ENCODE data around the gene SLC22A31. TPM values are rescaled to one million over a fixed set of nuclear protein-coding genes. Genes with fewer than 3 reads are reported as not detected.
A peak's percentile ranks its signal among the peaks of the same experiment; 100 is the strongest.

SLC22A31 gene
- polyA plus RNA-seq, 1 of the 3 experiments (the other 2 are of a cell fraction) = 0.07 TPM

GRCh38 chr16:89201439-89202377, 1.4 kb upstream of the SLC22A31 start:
- Histone ChIP-seq H3K79me2 (ENCODE audit: insufficient read depth) (no peaks in the 10 kb centered on the region), H3K4me3 (ENCODE audit: low read depth in 2 of 2, low read length in 1 of 2) (peak overlapping the region in 1 of 2 experiments; percentile 19; a peak in 2 of 4 replicates), H3K9ac (no peak overlapping the region), H2AFZ (ENCODE audit: low read depth) (no peak overlapping the region), H3K4me1 (ENCODE audit: control insufficient read depth in 1 of 2, insufficient read depth in 2 of 2, low read depth in 1 of 2, low read length in 1 of 2) (no peaks in the 10 kb centered on the region; a peak in 1 of 4 replicates), H3K36me3 (replicated peaks in 1 of 2; ENCODE audit: control insufficient read depth in 1 of 2, insufficient read depth in 2 of 2, low read length in 1 of 2) (no peaks in the 10 kb centered on the region), H3F3A (replicated peaks; ENCODE audit: insufficient read depth) (peaks cover 19% of the 10 kb centered on the region), H4K20me1 (ENCODE audit: insufficient read depth) (no peaks in the 10 kb centered on the region), H3K9me2 (no peaks in the 10 kb centered on the region), H3K9me3 (no peaks in the 10 kb centered on the region), H3K27ac (ENCODE audit: low read depth in 2 of 2, low read length in 1 of 2) (no peak overlapping the region), H3K4me2 (0 out of 2 replicates have a peak overlapping the region, but pooled peaks have one; percentile 52), H3K27me3 (ENCODE audit: insufficient read depth) (peaks cover 53% of the 10 kb centered on the region)
- POLR2A ChIA-PET = interaction anchor here (0.7 kb wide), 1 partner anchor 46 kb away, joined by 3 read pairs; no protein-coding TSS in a partner anchor
- TF ChIP-seq TEAD4 (IDR thresholded peaks at IDR 0.05; ENCODE audit: borderline replicate concordance, insufficient read depth) (no peak), POLR2AphosphoS5 (IDR thresholded peaks at IDR 0.05; ENCODE audit: low read depth, low read length) (no peak), EP300 (IDR thresholded peaks at IDR 0.05; ENCODE audit: borderline replicate concordance in 1 of 2, low read depth in 1 of 2, low read length in 1 of 2) (no peak), JUND (IDR thresholded peaks at IDR 0.05) (no peak), SMC3 (IDR thresholded peaks at IDR 0.05; ENCODE audit: low read depth, low read length) (no peak), GATA2 (CRISPR knock-in tag; IDR thresholded peaks at IDR 0.05) (no peak), FOXJ3 (CRISPR knock-in tag; IDR thresholded peaks at IDR 0.05) (no peak)
- TF ChIP-seq, protein P1, sequence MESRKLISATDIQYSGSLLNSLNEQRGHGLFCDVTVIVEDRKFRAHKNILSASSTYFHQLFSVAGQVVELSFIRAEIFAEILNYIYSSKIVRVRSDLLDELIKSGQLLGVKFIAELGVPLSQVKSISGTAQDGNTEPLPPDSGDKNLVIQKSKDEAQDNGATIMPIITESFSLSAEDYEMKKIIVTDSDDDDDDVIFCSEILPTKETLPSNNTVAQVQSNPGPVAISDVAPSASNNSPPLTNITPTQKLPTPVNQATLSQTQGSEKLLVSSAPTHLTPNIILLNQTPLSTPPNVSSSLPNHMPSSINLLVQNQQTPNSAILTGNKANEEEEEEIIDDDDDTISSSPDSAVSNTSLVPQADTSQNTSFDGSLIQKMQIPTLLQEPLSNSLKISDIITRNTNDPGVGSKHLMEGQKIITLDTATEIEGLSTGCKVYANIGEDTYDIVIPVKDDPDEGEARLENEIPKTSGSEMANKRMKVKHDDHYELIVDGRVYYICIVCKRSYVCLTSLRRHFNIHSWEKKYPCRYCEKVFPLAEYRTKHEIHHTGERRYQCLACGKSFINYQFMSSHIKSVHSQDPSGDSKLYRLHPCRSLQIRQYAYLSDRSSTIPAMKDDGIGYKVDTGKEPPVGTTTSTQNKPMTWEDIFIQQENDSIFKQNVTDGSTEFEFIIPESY (IDR thresholded peaks at IDR 0.05; ENCODE audit: borderline replicate concordance, low read depth) = no peak
- CTCF ChIA-PET = interaction anchor here (1.1 to 1.9 kb wide), 2 partner anchors 17 to 464 kb away, joined by 4 read pairs; no protein-coding TSS in a partner anchor
- DNase-seq = peak; percentile 98
- WGBS (ENCODE audit: low lambda C conversion rate) = 4% methylated on average over 13 of the region's 111 CpGs

GRCh38 chr16:89200850-89201411, 594 bp upstream of the SLC22A31 start:
- peaks cover 46% of the 10 kb centered on the region for H3K27me3 ChIP-seq (ENCODE audit: insufficient read depth)
- peak; percentile 49 for DNase-seq
- no peak overlapping the region for H2AFZ ChIP-seq (ENCODE audit: low read depth)
- H3K4me3 ChIP-seq (ENCODE audit: low read depth in 2 of 2, low read length in 1 of 2) = peak overlapping the region in 1 of 2 experiments; percentile 19; a peak in 1 of 4 replicates
- H3K79me2 ChIP-seq (ENCODE audit: insufficient read depth) = no peaks in the 10 kb centered on the region
- H3K9me2 ChIP-seq = no peaks in the 10 kb centered on the region
- peaks cover 19% of the 10 kb centered on the region for H3F3A ChIP-seq (replicated peaks; ENCODE audit: insufficient read depth)
- CTCF ChIA-PET = interaction anchor here (1.1 to 2.7 kb wide), 4 partner anchors 15 to 463 kb away, joined by 4 to 8 read pairs (median 4); no protein-coding TSS in a partner anchor
- no peak overlapping the region for H3K27ac ChIP-seq (ENCODE audit: low read depth in 2 of 2, low read length in 1 of 2)
- POLR2A ChIA-PET = no interaction called here
- H4K20me1 ChIP-seq (ENCODE audit: insufficient read depth) = no peaks in the 10 kb centered on the region
- no peaks in the 10 kb centered on the region for H3K9me3 ChIP-seq
- WGBS (ENCODE audit: low lambda C conversion rate) = 9% methylated on average over 18 of the region's 58 CpGs
- no peaks in the 10 kb centered on the region; a peak in 1 of 4 replicates for H3K4me1 ChIP-seq (ENCODE audit: control insufficient read depth in 1 of 2, insufficient read depth in 2 of 2, low read depth in 1 of 2, low read length in 1 of 2)
- H3K36me3 ChIP-seq (replicated peaks in 1 of 2; ENCODE audit: control insufficient read depth in 1 of 2, insufficient read depth in 2 of 2, low read length in 1 of 2) = no peaks in the 10 kb centered on the region
- H3K4me2 ChIP-seq = no peak overlapping the region
- no peak overlapping the region for H3K9ac ChIP-seq
- TF ChIP-seq, protein P2, sequence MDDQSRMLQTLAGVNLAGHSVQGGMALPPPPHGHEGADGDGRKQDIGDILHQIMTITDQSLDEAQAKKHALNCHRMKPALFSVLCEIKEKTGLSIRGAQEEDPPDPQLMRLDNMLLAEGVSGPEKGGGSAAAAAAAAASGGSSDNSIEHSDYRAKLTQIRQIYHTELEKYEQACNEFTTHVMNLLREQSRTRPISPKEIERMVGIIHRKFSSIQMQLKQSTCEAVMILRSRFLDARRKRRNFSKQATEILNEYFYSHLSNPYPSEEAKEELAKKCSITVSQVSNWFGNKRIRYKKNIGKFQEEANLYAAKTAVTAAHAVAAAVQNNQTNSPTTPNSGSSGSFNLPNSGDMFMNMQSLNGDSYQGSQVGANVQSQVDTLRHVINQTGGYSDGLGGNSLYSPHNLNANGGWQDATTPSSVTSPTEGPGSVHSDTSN (IDR thresholded peaks at IDR 0.05) = no peak
- TF ChIP-seq, protein P3, sequence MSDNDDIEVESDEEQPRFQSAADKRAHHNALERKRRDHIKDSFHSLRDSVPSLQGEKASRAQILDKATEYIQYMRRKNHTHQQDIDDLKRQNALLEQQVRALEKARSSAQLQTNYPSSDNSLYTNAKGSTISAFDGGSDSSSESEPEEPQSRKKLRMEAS (IDR thresholded peaks at IDR 0.05; ENCODE audit: low read depth) = no peak
- no peak for TF ChIP-seq RCOR1 (IDR thresholded peaks at IDR 0.05; ENCODE audit: low read length)
- no peak for TF ChIP-seq POLR2AphosphoS5 (IDR thresholded peaks at IDR 0.05; ENCODE audit: low read depth, low read length)
- TF ChIP-seq, protein P4, sequence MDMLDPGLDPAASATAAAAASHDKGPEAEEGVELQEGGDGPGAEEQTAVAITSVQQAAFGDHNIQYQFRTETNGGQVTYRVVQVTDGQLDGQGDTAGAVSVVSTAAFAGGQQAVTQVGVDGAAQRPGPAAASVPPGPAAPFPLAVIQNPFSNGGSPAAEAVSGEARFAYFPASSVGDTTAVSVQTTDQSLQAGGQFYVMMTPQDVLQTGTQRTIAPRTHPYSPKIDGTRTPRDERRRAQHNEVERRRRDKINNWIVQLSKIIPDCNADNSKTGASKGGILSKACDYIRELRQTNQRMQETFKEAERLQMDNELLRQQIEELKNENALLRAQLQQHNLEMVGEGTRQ (IDR thresholded peaks at IDR 0.05; ENCODE audit: borderline replicate concordance, low read depth, low read length) = no peak
- TF ChIP-seq JUND (IDR thresholded peaks at IDR 0.05) = no peak
- no peak for TF ChIP-seq NFIC (IDR thresholded peaks at IDR 0.05; ENCODE audit: borderline replicate concordance)
- TF ChIP-seq, protein P5, sequence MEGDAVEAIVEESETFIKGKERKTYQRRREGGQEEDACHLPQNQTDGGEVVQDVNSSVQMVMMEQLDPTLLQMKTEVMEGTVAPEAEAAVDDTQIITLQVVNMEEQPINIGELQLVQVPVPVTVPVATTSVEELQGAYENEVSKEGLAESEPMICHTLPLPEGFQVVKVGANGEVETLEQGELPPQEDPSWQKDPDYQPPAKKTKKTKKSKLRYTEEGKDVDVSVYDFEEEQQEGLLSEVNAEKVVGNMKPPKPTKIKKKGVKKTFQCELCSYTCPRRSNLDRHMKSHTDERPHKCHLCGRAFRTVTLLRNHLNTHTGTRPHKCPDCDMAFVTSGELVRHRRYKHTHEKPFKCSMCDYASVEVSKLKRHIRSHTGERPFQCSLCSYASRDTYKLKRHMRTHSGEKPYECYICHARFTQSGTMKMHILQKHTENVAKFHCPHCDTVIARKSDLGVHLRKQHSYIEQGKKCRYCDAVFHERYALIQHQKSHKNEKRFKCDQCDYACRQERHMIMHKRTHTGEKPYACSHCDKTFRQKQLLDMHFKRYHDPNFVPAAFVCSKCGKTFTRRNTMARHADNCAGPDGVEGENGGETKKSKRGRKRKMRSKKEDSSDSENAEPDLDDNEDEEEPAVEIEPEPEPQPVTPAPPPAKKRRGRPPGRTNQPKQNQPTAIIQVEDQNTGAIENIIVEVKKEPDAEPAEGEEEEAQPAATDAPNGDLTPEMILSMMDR (IDR thresholded peaks at IDR 0.05) = no peak
- TF ChIP-seq, protein P1 (IDR thresholded peaks at IDR 0.05; ENCODE audit: borderline replicate concordance, low read depth) = no peak
- TF ChIP-seq SMC3 (IDR thresholded peaks at IDR 0.05; ENCODE audit: low read depth, low read length) = no peak
- no peak for TF ChIP-seq FOSL2 (IDR thresholded peaks at IDR 0.05; ENCODE audit: borderline replicate concordance, low read depth)

All from SK-N-SH (cell line).